Measurements from ENCODE around the gene EGR2. TPM values are rescaled to one million over a fixed set of nuclear protein-coding genes. Genes with fewer than 3 reads are reported as not detected.
A peak's percentile ranks its signal among the peaks of the same experiment; 100 is the strongest.

EGR2 gene
- total and polyA plus RNA-seq, 7 experiments from 2014 or later = 0.15 to 14.2 (median 1.7) TPM; not detected in 1

DNA sequence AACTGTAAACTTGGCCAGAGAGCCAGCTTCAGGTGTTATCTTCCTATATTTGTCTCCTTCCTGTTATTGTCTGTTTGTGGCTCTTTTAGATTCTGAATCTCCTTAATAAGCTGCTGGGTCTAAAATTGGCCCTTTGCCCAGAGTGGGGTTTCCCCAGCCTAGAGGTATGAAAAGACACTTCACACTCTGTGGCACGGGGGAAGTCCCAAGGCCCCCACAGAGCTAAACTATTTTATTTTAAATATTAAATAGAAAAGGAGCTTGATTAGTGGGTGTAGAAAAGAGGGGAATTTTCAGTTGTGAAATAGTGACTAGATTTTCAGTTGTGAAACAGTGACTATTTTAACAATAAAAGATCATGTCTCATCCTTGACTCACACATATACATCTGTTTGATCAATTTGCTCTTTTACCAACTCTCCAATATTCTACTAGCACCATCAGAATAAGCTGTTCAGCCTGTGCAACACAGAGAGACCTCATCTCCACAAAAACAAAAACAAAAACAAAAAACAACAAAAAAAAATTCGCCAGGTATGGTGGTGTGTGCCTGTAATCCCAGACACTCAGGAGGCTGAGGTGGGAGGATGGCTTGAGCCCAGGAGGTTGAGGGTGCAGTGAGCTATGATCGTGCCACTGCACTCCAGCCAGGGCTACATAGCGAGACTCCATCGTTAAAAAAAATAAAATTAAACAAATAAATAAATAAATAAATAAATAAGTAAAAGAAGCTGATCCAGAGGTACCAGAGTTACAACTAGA, 36.5 kb downstream of the EGR2 start:
- ChIA-PET CTCF (interaction anchor here (0.6 to 1.7 kb wide), 5 partner anchors 21 to 142 kb away, joined by 3 to 7 read pairs (median 3); no protein-coding TSS in a partner anchor), POLR2A (interaction anchor here (0.6 to 1.9 kb wide), 5 partner anchors 27 to 142 kb away, joined by 3 to 9 read pairs (median 5); no protein-coding TSS in a partner anchor)
- Histone ChIP-seq H3K27ac (ENCODE audit: low read depth, low read length) (no peak overlapping the region), H3K4me3 (ENCODE audit: low read length) (no peak overlapping the region), H3K36me3 (ENCODE audit: control insufficient read depth in 2 of 3, insufficient read depth in 3 of 3, low read length in 3 of 3) (no peaks in the 10 kb centered on the region), H3K4me1 (ENCODE audit: control insufficient read depth in 2 of 2, insufficient read depth in 2 of 2, low read length in 2 of 2) (peaks cover 13 to 15% of the 10 kb centered on the region in 2 donors), H3K27me3 (ENCODE audit: control insufficient read depth in 2 of 2, insufficient read depth in 2 of 2, low read length in 2 of 2) (no peaks in the 10 kb centered on the region), H3K9me3 (ENCODE audit: control insufficient read depth in 2 of 3, low read length in 3 of 3) (no peaks in the 10 kb centered on the region)
- Mint-ChIP-seq H3K27ac (peak overlapping the region in 6 of 9 donors; percentile 0 to 79 (median 8)), H3K4me3 (peak overlapping the region; percentile 0 to 71 (median 52)), H3K36me3 (peaks cover 0 to 5% (median 3%) of the 10 kb centered on the region in 5 donors), H3K4me1 (peaks cover 10 to 22% (median 17%) of the 10 kb centered on the region in 7 donors), H3K27me3 (peaks cover 0 to 38% (median 0%) of the 10 kb centered on the region in 5 donors), H3K9me3 (peaks cover 0 to 15% (median 3%) of the 10 kb centered on the region in 11 donors)
- DNase-seq (peak; percentile 35 to 88 (median 75)), ATAC-seq (peak; percentile 97)
- intact Hi-C loops (cut with micrococcal nuclease) = loop anchor here (1.0 to 2.0 kb wide), 5 partner anchors 25 to 142 kb away; partner anchors contain the start of genes ADO (in 1 of the 2) and EGR2 (in 1 of the 2)

DNA sequence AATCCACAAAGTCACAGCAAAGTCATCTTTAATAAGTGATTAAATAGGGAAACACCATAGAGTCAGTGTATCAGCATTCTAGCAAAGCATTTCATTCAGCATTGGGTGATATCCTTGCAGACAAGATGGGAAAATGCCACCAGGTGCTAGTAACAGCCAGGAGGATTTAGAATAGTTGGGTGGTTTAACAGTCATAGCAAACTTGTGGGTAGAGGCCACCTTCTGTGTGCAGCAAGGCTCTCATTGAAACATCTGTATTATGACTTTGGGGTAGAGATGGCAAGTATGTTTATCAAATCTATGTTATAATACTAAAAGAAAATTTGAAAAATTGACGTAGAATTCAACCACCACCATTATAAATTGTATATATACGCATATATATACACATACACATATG, 38.0 kb downstream of the EGR2 start:
- POLR2A ChIA-PET = interaction anchor here (1.0 kb wide), 1 partner anchor 22 kb away, joined by 3 read pairs; no protein-coding TSS in a partner anchor
- H3K4me1 ChIP-seq (ENCODE audit: control insufficient read depth in 2 of 2, insufficient read depth in 2 of 2, low read length in 2 of 2) = peaks cover 13 to 15% of the 10 kb centered on the region in 2 donors
- Mint-ChIP-seq H3K27me3 (peaks cover 0 to 27% (median 4%) of the 10 kb centered on the region in 5 donors), H3K4me3 (peak overlapping the region in 1 of 10 donors; percentile 10), H3K27ac (no peak overlapping the region), H3K4me1 (peaks cover 10 to 22% (median 17%) of the 10 kb centered on the region in 7 donors), H3K9me3 (peaks cover 0 to 4% (median 0%) of the 10 kb centered on the region in 11 donors), H3K36me3 (no peaks in the 10 kb centered on the region)
- ATAC-seq = no peak
- H3K27me3 ChIP-seq (ENCODE audit: control insufficient read depth in 2 of 2, insufficient read depth in 2 of 2, low read length in 2 of 2) = no peaks in the 10 kb centered on the region
- intact Hi-C loops (cut with micrococcal nuclease) = loop anchor here in 1 of 2 donors (2.0 kb wide), 2 partner anchors 23 to 27 kb away; partner anchors contain the start of gene ADO
- no peak for DNase-seq
- H3K27ac ChIP-seq (ENCODE audit: low read depth, low read length) = no peak overlapping the region
- H3K4me3 ChIP-seq (ENCODE audit: low read length) = no peak overlapping the region
- CTCF ChIA-PET = no interaction called here
- H3K9me3 ChIP-seq (ENCODE audit: control insufficient read depth in 2 of 3, low read length in 3 of 3) = no peaks in the 10 kb centered on the region
- no peaks in the 10 kb centered on the region for H3K36me3 ChIP-seq (ENCODE audit: control insufficient read depth in 2 of 3, insufficient read depth in 3 of 3, low read length in 3 of 3)

DNA sequence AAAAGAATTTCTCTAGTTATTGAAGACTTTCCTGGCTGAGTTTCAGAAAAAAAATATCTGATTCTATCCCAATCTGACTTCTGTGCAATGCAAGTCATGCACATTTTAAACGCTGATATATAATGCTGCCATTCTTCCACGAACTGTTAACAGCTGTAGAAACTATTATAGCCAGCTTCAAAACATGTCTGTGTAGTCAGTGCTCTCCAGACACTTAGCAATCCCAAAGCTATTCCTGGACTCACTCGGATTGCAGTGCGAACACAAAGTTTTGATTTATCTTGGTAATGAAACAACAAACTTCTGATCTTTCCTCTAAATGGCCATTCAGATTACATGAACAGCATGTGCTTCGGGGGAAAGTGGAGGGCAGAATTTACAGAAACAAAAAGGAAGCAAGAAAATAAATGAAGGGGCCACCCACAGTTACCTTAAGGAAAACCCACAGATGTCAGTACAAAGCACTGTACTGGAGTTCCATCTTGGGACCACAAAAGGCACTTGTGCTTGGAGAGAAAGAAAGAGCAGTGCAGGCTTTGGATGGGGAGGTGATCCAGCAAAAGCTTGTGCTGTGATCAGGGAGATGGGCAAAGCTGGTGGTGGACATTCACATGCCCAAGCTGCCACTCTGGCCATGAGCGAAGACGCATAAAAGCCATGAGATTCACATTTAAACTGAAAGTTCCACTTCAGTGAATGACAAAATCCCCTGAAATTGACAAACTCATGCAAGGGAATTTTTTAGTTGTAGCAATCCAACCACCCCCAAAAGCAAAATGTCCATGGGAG, 43.8 kb downstream of the EGR2 start:
- no peak overlapping the region for H3K4me3 ChIP-seq (ENCODE audit: low read length)
- H3K27ac ChIP-seq (ENCODE audit: low read depth, low read length) = no peak overlapping the region
- ChIA-PET POLR2A (interaction anchor here (0.7 kb wide), 1 partner anchor 208 kb away, joined by 3 read pairs; no protein-coding TSS in a partner anchor), CTCF (interaction anchor here (0.6 to 1.9 kb wide), 2 partner anchors 9 to 133 kb away, joined by 3 to 4 read pairs; no protein-coding TSS in a partner anchor)
- peaks cover 0 to 1% (median 0%) of the 10 kb centered on the region in 5 donors for H3K36me3 Mint-ChIP-seq
- H3K27me3 ChIP-seq (ENCODE audit: control insufficient read depth in 2 of 2, insufficient read depth in 2 of 2, low read length in 2 of 2) = no peaks in the 10 kb centered on the region
- peaks cover 0 to 18% (median 9%) of the 10 kb centered on the region in 5 donors for H3K27me3 Mint-ChIP-seq
- ATAC-seq (no peak), DNase-seq (no peak)
- no peaks in the 10 kb centered on the region for H3K36me3 ChIP-seq (ENCODE audit: control insufficient read depth in 2 of 3, insufficient read depth in 3 of 3, low read length in 3 of 3)
- no peaks in the 10 kb centered on the region for H3K9me3 ChIP-seq (ENCODE audit: control insufficient read depth in 2 of 3, low read length in 3 of 3)
- peaks cover 0 to 9% (median 0%) of the 10 kb centered on the region in 7 donors for H3K4me1 Mint-ChIP-seq
- no peaks in the 10 kb centered on the region for H3K4me1 ChIP-seq (ENCODE audit: control insufficient read depth in 2 of 2, insufficient read depth in 2 of 2, low read length in 2 of 2)
- intact Hi-C loops (cut with micrococcal nuclease) = no loop called here
- H3K9me3 Mint-ChIP-seq = peaks cover 0 to 8% (median 0%) of the 10 kb centered on the region in 11 donors
- no peak overlapping the region for H3K27ac Mint-ChIP-seq
- H3K4me3 Mint-ChIP-seq = no peak overlapping the region

DNA sequence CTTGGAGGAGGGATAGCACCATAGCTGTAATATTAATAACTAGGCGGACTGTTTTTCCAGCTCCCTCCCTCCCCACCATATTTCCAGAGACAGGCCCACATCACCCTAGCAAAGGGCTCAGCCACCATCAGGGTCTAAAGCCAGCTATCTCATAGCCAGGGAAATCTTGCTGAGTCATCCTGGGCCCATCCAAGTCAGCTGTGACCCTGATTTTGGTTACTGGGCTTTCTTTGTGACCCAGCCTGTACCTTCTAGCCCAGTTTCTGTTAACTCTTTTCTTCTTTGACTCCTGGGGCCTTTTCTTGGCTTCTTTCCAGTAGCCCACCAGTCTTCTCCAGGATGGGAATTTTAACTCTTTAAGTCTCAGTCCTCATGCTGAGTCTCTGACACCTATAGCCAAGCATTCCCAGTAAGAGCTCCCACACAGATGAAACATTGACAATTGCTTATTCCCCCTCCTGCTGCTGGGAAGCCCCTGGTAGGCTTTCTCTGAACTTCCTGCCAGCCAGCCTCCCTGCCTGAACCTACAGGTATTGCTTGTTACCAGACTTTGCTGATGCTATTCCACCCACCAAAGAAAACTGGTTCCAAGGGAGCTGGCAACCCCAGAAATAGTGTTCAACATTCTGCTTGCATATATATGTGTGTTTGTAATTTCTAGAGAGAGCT, 46.5 kb downstream of the EGR2 start:
- intact Hi-C loops (cut with micrococcal nuclease) = no loop called here
- no peak for DNase-seq
- H3K9me3 ChIP-seq (ENCODE audit: control insufficient read depth in 2 of 3, low read length in 3 of 3) = no peaks in the 10 kb centered on the region
- H3K4me1 Mint-ChIP-seq = peaks cover 3 to 15% (median 7%) of the 10 kb centered on the region in 7 donors
- H3K4me3 ChIP-seq (ENCODE audit: low read length) = no peak overlapping the region
- POLR2A ChIA-PET = interaction anchor here (1.2 kb wide), 1 partner anchor 9 kb away, joined by 3 read pairs; no protein-coding TSS in a partner anchor
- peaks cover 0 to 5% (median 0%) of the 10 kb centered on the region in 11 donors for H3K9me3 Mint-ChIP-seq
- no peak overlapping the region for H3K27ac Mint-ChIP-seq
- H3K4me1 ChIP-seq (ENCODE audit: control insufficient read depth in 2 of 2, insufficient read depth in 2 of 2, low read length in 2 of 2) = no peaks in the 10 kb centered on the region
- no peaks in the 10 kb centered on the region for H3K27me3 ChIP-seq (ENCODE audit: control insufficient read depth in 2 of 2, insufficient read depth in 2 of 2, low read length in 2 of 2)
- H3K36me3 ChIP-seq (ENCODE audit: control insufficient read depth in 2 of 3, insufficient read depth in 3 of 3, low read length in 3 of 3) = no peaks in the 10 kb centered on the region
- CTCF ChIA-PET = no interaction called here
- no peak for ATAC-seq
- peaks cover 0 to 12% (median 5%) of the 10 kb centered on the region in 5 donors for H3K27me3 Mint-ChIP-seq
- H3K27ac ChIP-seq (ENCODE audit: low read depth, low read length) = no peak overlapping the region
- peaks cover 0 to 1% (median 0%) of the 10 kb centered on the region in 5 donors for H3K36me3 Mint-ChIP-seq
- no peak overlapping the region for H3K4me3 Mint-ChIP-seq

DNA sequence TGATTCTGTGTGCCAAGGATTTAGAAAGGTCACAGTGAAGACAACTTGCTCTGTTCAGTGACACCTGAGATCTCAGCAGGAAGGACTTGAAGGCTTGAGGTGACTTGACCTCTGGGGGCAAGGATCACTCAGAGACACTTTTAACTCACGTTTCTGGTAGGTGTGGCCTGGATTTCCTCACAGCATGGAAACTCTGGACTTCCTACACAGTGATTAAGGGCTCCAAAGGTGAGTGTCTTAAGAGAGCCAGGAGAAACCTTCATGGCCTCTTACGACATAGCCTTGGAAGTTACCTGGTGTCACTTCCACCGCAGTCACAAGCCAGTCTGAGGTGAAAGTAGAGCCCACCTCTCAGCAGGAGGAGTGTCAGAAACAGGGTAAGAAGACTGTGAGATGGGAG, 49.8 kb downstream of the EGR2 start:
- H3K36me3 ChIP-seq (ENCODE audit: control insufficient read depth in 2 of 3, insufficient read depth in 3 of 3, low read length in 3 of 3) = no peaks in the 10 kb centered on the region
- no peaks in the 10 kb centered on the region for H3K4me1 ChIP-seq (ENCODE audit: control insufficient read depth in 2 of 2, insufficient read depth in 2 of 2, low read length in 2 of 2)
- no peaks in the 10 kb centered on the region for H3K9me3 ChIP-seq (ENCODE audit: control insufficient read depth in 2 of 3, low read length in 3 of 3)
- CTCF ChIA-PET = no interaction called here
- H3K36me3 Mint-ChIP-seq = peaks cover 0 to 1% (median 0%) of the 10 kb centered on the region in 5 donors
- ATAC-seq (no peak), DNase-seq (no peak)
- no peaks in the 10 kb centered on the region for H3K27me3 ChIP-seq (ENCODE audit: control insufficient read depth in 2 of 2, insufficient read depth in 2 of 2, low read length in 2 of 2)
- H3K27me3 Mint-ChIP-seq = peaks cover 0 to 2% (median 0%) of the 10 kb centered on the region in 5 donors
- peaks cover 0 to 5% (median 0%) of the 10 kb centered on the region in 11 donors for H3K9me3 Mint-ChIP-seq
- no peak overlapping the region for H3K27ac ChIP-seq (ENCODE audit: low read depth, low read length)
- no peak overlapping the region for H3K27ac Mint-ChIP-seq
- intact Hi-C loops (cut with micrococcal nuclease) = no loop called here
- H3K4me3 Mint-ChIP-seq = no peak overlapping the region
- peaks cover 5 to 15% (median 7%) of the 10 kb centered on the region in 7 donors for H3K4me1 Mint-ChIP-seq
- POLR2A ChIA-PET = no interaction called here
- no peak overlapping the region for H3K4me3 ChIP-seq (ENCODE audit: low read length)

DNA sequence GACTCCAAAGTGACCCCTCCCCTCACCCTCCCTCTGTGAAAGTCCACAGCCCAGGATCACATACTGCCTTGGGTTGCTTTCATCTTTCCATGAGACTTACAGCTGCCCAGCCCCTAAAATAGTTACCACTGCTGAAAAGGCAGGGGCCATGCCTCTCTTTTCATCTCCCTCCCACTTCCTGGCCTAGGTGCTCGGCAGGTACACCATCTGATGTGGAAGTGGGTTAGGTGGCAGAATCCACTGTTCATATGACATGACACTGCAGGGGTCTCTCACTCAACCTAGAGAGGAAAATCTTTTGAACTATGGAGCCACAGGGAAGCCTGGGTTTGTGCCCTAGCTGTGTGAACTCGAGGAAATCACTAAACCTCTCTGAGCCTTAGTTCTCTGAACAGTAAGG, 50.4 kb downstream of the EGR2 start:
- CTCF ChIA-PET = no interaction called here
- Histone ChIP-seq H3K4me1 (ENCODE audit: control insufficient read depth in 2 of 2, insufficient read depth in 2 of 2, low read length in 2 of 2) (no peaks in the 10 kb centered on the region), H3K4me3 (ENCODE audit: low read length) (no peak overlapping the region), H3K36me3 (ENCODE audit: control insufficient read depth in 2 of 3, insufficient read depth in 3 of 3, low read length in 3 of 3) (no peaks in the 10 kb centered on the region), H3K9me3 (ENCODE audit: control insufficient read depth in 2 of 3, low read length in 3 of 3) (no peaks in the 10 kb centered on the region), H3K27ac (ENCODE audit: low read depth, low read length) (no peak overlapping the region), H3K27me3 (ENCODE audit: control insufficient read depth in 2 of 2, insufficient read depth in 2 of 2, low read length in 2 of 2) (no peaks in the 10 kb centered on the region)
- peaks cover 0 to 1% (median 0%) of the 10 kb centered on the region in 5 donors for H3K36me3 Mint-ChIP-seq
- no peak for DNase-seq
- POLR2A ChIA-PET = no interaction called here
- H3K4me3 Mint-ChIP-seq = no peak overlapping the region
- intact Hi-C loops (cut with micrococcal nuclease) = no loop called here
- peaks cover 0 to 2% (median 0%) of the 10 kb centered on the region in 5 donors for H3K27me3 Mint-ChIP-seq
- no peak for ATAC-seq
- no peak overlapping the region for H3K27ac Mint-ChIP-seq
- H3K4me1 Mint-ChIP-seq = peaks cover 5 to 19% (median 8%) of the 10 kb centered on the region in 7 donors
- H3K9me3 Mint-ChIP-seq = peaks cover 0 to 5% (median 0%) of the 10 kb centered on the region in 11 donors
